ENCODE data around the gene A3GALT2. TPM values are rescaled to one million over a fixed set of nuclear protein-coding genes. Genes with fewer than 3 reads are reported as not detected.

Gene A3GALT2
- total RNA-seq, 1 experiment from 2014 or later, result not detected

- Histone ChIP-seq H3K4me1 (ENCODE audit: insufficient read depth, low read length) (peaks cover 18% of the 10 kb centered on the region; the same call in 1 of the 2 replicates), H3K9ac (ENCODE audit: extremely low read depth, insufficient read length, low read length) (no peak overlapping the region), H3K23ac (ENCODE audit: insufficient read length, low read depth, low read length) (no peak overlapping the region), H3K27me3 (ENCODE audit: insufficient read depth, low read length) (no peaks in the 10 kb centered on the region; the same call in 1 of the 2 replicates), H2BK20ac (ENCODE audit: low read depth, low read length, poor library complexity, severe bottlenecking) (no peak overlapping the region), H3K79me1 (ENCODE audit: insufficient read depth, low read depth, low read length, poor library complexity, severe bottlenecking) (no peaks in the 10 kb centered on the region), H4K8ac (replicated peaks; ENCODE audit: insufficient read length, low read depth, low read length) (no peak overlapping the region), H2AK5ac (ENCODE audit: insufficient read length, low read length) (no peak overlapping the region), H3K4me2 (ENCODE audit: insufficient read depth, insufficient read length, low read length) (peak overlapping the region; percentile 10), H2BK12ac (ENCODE audit: insufficient read length, low read depth, low read length) (no peak overlapping the region), H3K14ac (ENCODE audit: insufficient read depth, low read length) (no peak overlapping the region), H3K23me2 (ENCODE audit: insufficient read length, low read depth, low read length, poor library complexity, severe bottlenecking) (no peaks in the 10 kb centered on the region), H3K18ac (ENCODE audit: insufficient read length, low read depth, low read length) (no peak overlapping the region), H2AFZ (ENCODE audit: low read length) (no peak overlapping the region), H3K56ac (ENCODE audit: insufficient read length, low read depth, low read length) (no peak overlapping the region), H4K5ac (ENCODE audit: insufficient read length, low read depth, low read length) (no peak overlapping the region), H2BK5ac (ENCODE audit: insufficient read length, low read length) (no peak overlapping the region), H3T11ph (ENCODE audit: low read length) (no peak overlapping the region), H4K91ac (ENCODE audit: insufficient read length, low read depth, low read length) (no peak overlapping the region), H2BK120ac (ENCODE audit: low read depth, low read length, poor library complexity, severe bottlenecking) (no peak overlapping the region), H2BK15ac (ENCODE audit: low read depth, low read length) (no peak overlapping the region), H3K79me2 (ENCODE audit: insufficient read depth, low read length) (no peaks in the 10 kb centered on the region), H4K20me1 (ENCODE audit: control insufficient read depth, insufficient read depth, insufficient read length) (no peaks in the 10 kb centered on the region), H3K4ac (ENCODE audit: low read depth, low read length) (no peak overlapping the region), H3K27ac (ENCODE audit: insufficient read length, low read depth, low read length) (no peak overlapping the region), H3K9me3 (ENCODE audit: control insufficient read depth, low read depth, low read length) (no peaks in the 10 kb centered on the region)
- H3K4me3 Mint-ChIP-seq, result peak overlapping the region in 1 of 2 experiments; percentile 69; a peak in 1 of 5 replicates
- WGBS (ENCODE audit: extremely low coverage, insufficient read length, low lambda C conversion rate), result no CpG with 5 or more reads among the region's 5 CpGs
- TF ChIP-seq CTCF (conservative IDR thresholded peaks at IDR 0.05), result no peak
- no peak overlapping the region for H3K27ac Mint-ChIP-seq
- H3K36me3 Mint-ChIP-seq (ENCODE audit: insufficient read depth in 1 of 3, low read depth in 3 of 3), result no peaks in the 10 kb centered on the region; a peak in 1 of 7 replicates
- H3K4me1 Mint-ChIP-seq, result peaks cover 50 to 63% of the 10 kb centered on the region in 2 experiments
- no peak for DNase-seq
- H3K27me3 Mint-ChIP-seq (ENCODE audit: low read depth), result peaks cover 43% of the 10 kb centered on the region
- H3K9me3 Mint-ChIP-seq, result no peaks in the 10 kb centered on the region
Measured at GRCh38 chr1:33363021-33363420, 42.1 kb upstream of the A3GALT2 start.

Data from H9 (cell line).